A673 (cell line): Measurements from ENCODE around the gene GNG3. TPM values are rescaled to one million over a fixed set of nuclear protein-coding genes. Genes with fewer than 3 reads are reported as not detected.
A peak's percentile ranks its signal among the peaks of the same experiment; 100 is the strongest.
"Not testable (repeated sequence)": the region's sequence is repeated elsewhere in the genome, so short reads cannot be mapped to it uniquely, and the experiment has no call there.

Source experiments
- BruUV-seq: library from RNA; stranded (reverse); fragments of 400-500 nt; replicated peaks from 2 replicates; lab custom pipeline; 2021; lab: Mats Ljungman, UMichigan
- CTCF ChIA-PET: fragments of 300-600 bp; sonication (Branson Sonifier 250); formaldehyde crosslinking; loops from one replicate; lab custom pipeline; 2022; ENCODE audit warnings: antibody characterized with exemption; lab: Charles Lee
- POLR2A ChIA-PET: fragments of 300-600 bp; sonication (Branson Sonifier 250); formaldehyde crosslinking; loops from one replicate; lab custom pipeline; 2022; ENCODE audit warnings: antibody characterized with exemption; ENCODE audit not compliant: low non-redundant PET; lab: Charles Lee
- DNase-seq: peaks from one replicate; pipeline ENCODE4 v3.0.0-alpha.2; 2015; ENCODE audit warnings: low spot score
- H3K27ac ChIP-seq: fragments of 200-600 bp; sonication (generic); 2 replicates; pipeline ENCODE4 v1.5.1; 2016; ENCODE audit warnings: mixed run types, low read depth, mild to moderate bottlenecking, mixed read lengths, antibody characterized with exemption, low read length; ENCODE audit not compliant: poor library complexity, severe bottlenecking
- H3K27me3 ChIP-seq: fragments of 200-600 bp; sonication (generic); replicated peaks from 2 replicates; pipeline ENCODE4 v1.6.1; 2017; ENCODE audit warnings: mixed run types, low read depth, mild to moderate bottlenecking, mixed read lengths, antibody characterized with exemption, low read length; ENCODE audit not compliant: insufficient read depth, poor library complexity
- H3K36me3 ChIP-seq: fragments of 200-600 bp; sonication (generic); 2 replicates; pipeline ENCODE4 v1.6.1; 2016; ENCODE audit warnings: mixed run types, mild to moderate bottlenecking, mixed read lengths, antibody characterized with exemption, low read length; ENCODE audit not compliant: insufficient read depth, poor library complexity, severe bottlenecking
- H3K4me1 ChIP-seq: fragments of 200-600 bp; sonication (generic); 2 replicates; pipeline ENCODE4 v1.6.1; 2017; ENCODE audit warnings: mixed run types, mild to moderate bottlenecking, mixed read lengths, antibody characterized with exemption, low read length; ENCODE audit not compliant: insufficient read depth, poor library complexity, severe bottlenecking
- H3K4me3 ChIP-seq: fragments of 200-600 bp; sonication (generic); 2 replicates; pipeline ENCODE4 v1.5.1; 2016; ENCODE audit warnings: low read depth, mixed run types, mild to moderate bottlenecking, mixed read lengths, low read length; ENCODE audit not compliant: poor library complexity, severe bottlenecking
- H3K9me3 ChIP-seq: fragments of 200-600 bp; sonication (generic); 2 replicates; pipeline ENCODE4 v1.6.1; 2016; ENCODE audit warnings: mixed run types, low read depth, mild to moderate bottlenecking, mixed read lengths, antibody characterized with exemption, low read length; ENCODE audit not compliant: poor library complexity, severe bottlenecking
- CTCF ChIP-seq: fragments of 300-800, 200-600 bp; sonication (generic); conservative IDR thresholded peaks from 2 replicates; pipeline ENCODE4 v1.5.1; 2017; ENCODE audit warnings: low read depth, mild to moderate bottlenecking, antibody characterized with exemption, low read length, moderate library complexity, mixed read lengths
- EZH2 ChIP-seq: fragments of 200-600 bp; sonication (generic); IDR thresholded peaks from 2 replicates; pipeline ENCODE4 v1.6.1; 2017; ENCODE audit warnings: borderline replicate concordance, low read depth, mild to moderate bottlenecking, mixed read lengths, antibody characterized with exemption, low read length; ENCODE audit not compliant: poor library complexity, severe bottlenecking
- intact Hi-C: fragments of 100-400 bp; cut with micrococcal nuclease; formaldehyde crosslinking; loops from one replicate; pipeline ENCODE4 v1.10.0; 2022; ENCODE audit not compliant: unreplicated experiment
- total RNA-seq: library from RNA; stranded (reverse); gene quantifications from 2 replicates; pipeline ENCODE4 v1.2.3, GENCODE V29; 2021

Gene GNG3
- total RNA-seq, 1 experiment from 2014 or later = 0.45 TPM

GRCh38 chr11:62687508-62688396, 19.7 kb upstream of the GNG3 start:
- no TSS peak for BruUV-seq
- H3K4me3 ChIP-seq = no peak overlapping the region
- TF ChIP-seq CTCF = no peak
- no peak for TF ChIP-seq EZH2
- no peaks in the 10 kb centered on the region for H3K9me3 ChIP-seq
- H3K36me3 ChIP-seq = peaks cover 24% of the 10 kb centered on the region
- DNase-seq = no peak
- no peaks in the 10 kb centered on the region for H3K27me3 ChIP-seq
- CTCF ChIA-PET = interaction anchor here (0.6 kb wide), 1 partner anchor 8 kb away, joined by 9 read pairs; no protein-coding TSS in a partner anchor
- POLR2A ChIA-PET = no interaction called here
- H3K4me1 ChIP-seq = peaks cover 12% of the 10 kb centered on the region
- peak overlapping the region; percentile 42 for H3K27ac ChIP-seq
- intact Hi-C loops = no loop called here

GRCh38 chr11:62688491-62688890, 19.0 kb upstream of the GNG3 start:
- BruUV-seq = no TSS peak
- Histone ChIP-seq H3K27me3 (no peaks in the 10 kb centered on the region), H3K36me3 (peaks cover 31% of the 10 kb centered on the region), H3K27ac (peak overlapping the region; percentile 42), H3K4me3 (no peak overlapping the region), H3K9me3 (no peaks in the 10 kb centered on the region), H3K4me1 (peaks cover 12% of the 10 kb centered on the region)
- intact Hi-C loops = no loop called here
- POLR2A ChIA-PET = no interaction called here
- CTCF ChIA-PET = no interaction called here
- TF ChIP-seq EZH2 (no peak), CTCF (no peak)
- DNase-seq = no peak

DNA sequence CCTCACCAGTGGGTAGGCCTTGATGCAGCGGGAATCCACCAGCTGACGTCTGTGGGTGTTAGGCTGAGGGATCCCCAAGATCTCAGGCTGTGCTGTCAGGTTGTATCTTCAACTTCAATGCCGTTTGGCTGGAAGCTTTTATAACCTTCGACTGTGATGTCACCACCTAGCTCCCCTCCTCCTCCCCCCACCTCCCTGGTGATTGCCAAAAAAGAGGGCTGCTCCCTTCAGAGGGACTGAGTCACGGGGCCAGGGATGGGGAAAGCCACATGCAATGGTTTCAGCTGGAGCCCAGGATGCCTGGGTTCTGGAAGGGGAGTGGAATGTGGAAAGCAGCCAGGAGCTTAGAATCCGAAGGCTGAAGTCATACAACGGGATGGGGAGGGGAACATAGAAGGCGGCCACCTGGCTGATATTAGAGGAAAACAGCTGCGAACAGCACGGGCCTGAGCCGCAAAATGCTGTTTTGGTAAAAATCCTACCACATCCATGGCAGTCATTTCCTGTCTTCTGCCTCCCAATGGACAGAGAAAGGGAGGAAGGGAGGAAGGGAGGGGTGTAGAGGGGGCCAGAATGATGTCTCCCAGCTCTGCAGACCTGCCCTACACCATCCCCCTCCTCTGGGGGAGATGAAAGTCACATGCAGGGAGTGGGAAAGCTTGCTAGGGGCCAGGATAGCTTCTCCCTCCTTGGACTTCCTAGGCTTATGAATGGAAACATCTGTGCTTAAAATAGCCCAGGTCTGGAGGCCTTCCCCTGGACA, 17.9 kb upstream of the GNG3 start, which contains the start of gene LRRN4CL:
LRRN4CL (minus strand) TSS at position 110 of the 763 bp plus-strand sequence. CDS start 1,022 bp downstream, outside the sequence.
- H3K27me3 ChIP-seq = no peaks in the 10 kb centered on the region
- CTCF ChIA-PET = no interaction called here
- POLR2A ChIA-PET = interaction anchor here (0.6 kb wide), 1 partner anchor 49 kb away, joined by 13 read pairs; no protein-coding TSS in a partner anchor
- H3K9me3 ChIP-seq = no peaks in the 10 kb centered on the region
- intact Hi-C loops = no loop called here
- peaks cover 39% of the 10 kb centered on the region for H3K36me3 ChIP-seq
- BruUV-seq = no TSS peak
- peak within 1 kb of the TSS; percentile 63 for H3K27ac ChIP-seq
- peaks cover 12% of the 10 kb centered on the region for H3K4me1 ChIP-seq
- DNase-seq = peak; percentile 72
- H3K4me3 ChIP-seq = no peak within 1 kb of the TSS
- TF ChIP-seq EZH2 (no peak), CTCF (no peak)

DNA sequence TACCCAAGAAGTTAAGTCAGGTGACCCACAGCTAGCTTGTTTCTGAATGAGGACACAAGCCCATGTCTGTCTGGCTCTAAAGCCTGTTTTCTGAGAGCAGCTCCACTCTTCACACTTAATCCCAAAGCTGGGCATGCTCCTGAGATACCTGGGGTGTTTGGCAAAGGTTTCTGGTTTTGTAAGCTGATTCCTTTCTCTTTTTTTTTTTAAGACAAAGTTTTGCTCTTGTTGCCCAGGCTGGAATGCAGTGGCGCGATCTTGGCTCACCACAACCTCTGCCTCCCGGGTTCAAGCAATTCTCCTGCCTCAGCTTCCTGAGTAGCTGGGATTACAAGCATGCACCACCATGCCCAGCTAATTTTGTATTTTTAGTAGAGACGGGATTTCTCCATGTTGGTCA, 13.9 kb upstream of the GNG3 start:
- DNase-seq, POLR2A ChIA-PET, H3K9me3 ChIP-seq, H3K4me3 ChIP-seq, H3K27ac ChIP-seq, H3K27me3 ChIP-seq, BruUV-seq: not testable (repeated sequence)
- CTCF ChIA-PET = interaction anchor here (0.5 to 2.0 kb wide), 5 partner anchors 13 to 299 kb away, joined by 3 to 11 read pairs (median 6); no protein-coding TSS in a partner anchor
- intact Hi-C loops = loop anchor here (1.0 kb wide), 1 partner anchor 298 kb away; no protein-coding TSS in a partner anchor
- peaks cover 39% of the 10 kb centered on the region for H3K36me3 ChIP-seq
- H3K4me1 ChIP-seq = peaks cover 12% of the 10 kb centered on the region
